PFSK-1 (cell line): Measurements from ENCODE around the gene SLC35E3.

Experiments used
- SIN3A ChIP-seq: IDR thresholded peaks from 2 replicates; pipeline ENCODE4 v1.6.1; 2012; ENCODE audit warnings: mild to moderate bottlenecking, low read length, moderate library complexity, borderline replicate concordance; ENCODE audit not compliant: insufficient read depth
- TF ChIP-seq, protein P1 (sequence below), 2 experiments: IDR thresholded peaks; 2 replicates each; pipeline versions ENCODE4 v1.6.1 to v1.8.0; 2011 to 2012; ENCODE audit warnings: low read depth in 2 of 2, low read length in 2 of 2, control low read depth in 1 of 2, inconsistent platforms in 1 of 2, mild to moderate bottlenecking in 1 of 2, moderate library complexity in 1 of 2; ENCODE audit not compliant: insufficient read depth in 1 of 2

DNA sequence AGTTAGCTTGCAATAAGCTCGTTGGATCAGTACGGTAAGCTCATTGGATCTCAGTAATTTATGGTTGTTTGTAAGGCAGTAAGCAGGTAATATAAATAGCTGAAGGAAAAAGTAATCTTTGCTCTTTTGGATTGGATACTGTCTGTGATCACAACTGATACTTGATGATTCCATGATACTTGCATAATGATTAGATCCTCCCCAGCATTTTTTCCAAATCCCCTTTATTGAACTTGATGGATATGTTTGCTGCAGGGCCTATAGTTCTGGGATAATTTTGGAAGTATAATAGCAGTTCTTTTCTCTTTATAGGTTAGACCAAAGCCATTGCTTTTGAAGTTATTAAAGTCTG, 67.2 kb downstream of the SLC35E3 start:
- TF ChIP-seq SIN3A, result no peak
- TF ChIP-seq, protein P1, sequence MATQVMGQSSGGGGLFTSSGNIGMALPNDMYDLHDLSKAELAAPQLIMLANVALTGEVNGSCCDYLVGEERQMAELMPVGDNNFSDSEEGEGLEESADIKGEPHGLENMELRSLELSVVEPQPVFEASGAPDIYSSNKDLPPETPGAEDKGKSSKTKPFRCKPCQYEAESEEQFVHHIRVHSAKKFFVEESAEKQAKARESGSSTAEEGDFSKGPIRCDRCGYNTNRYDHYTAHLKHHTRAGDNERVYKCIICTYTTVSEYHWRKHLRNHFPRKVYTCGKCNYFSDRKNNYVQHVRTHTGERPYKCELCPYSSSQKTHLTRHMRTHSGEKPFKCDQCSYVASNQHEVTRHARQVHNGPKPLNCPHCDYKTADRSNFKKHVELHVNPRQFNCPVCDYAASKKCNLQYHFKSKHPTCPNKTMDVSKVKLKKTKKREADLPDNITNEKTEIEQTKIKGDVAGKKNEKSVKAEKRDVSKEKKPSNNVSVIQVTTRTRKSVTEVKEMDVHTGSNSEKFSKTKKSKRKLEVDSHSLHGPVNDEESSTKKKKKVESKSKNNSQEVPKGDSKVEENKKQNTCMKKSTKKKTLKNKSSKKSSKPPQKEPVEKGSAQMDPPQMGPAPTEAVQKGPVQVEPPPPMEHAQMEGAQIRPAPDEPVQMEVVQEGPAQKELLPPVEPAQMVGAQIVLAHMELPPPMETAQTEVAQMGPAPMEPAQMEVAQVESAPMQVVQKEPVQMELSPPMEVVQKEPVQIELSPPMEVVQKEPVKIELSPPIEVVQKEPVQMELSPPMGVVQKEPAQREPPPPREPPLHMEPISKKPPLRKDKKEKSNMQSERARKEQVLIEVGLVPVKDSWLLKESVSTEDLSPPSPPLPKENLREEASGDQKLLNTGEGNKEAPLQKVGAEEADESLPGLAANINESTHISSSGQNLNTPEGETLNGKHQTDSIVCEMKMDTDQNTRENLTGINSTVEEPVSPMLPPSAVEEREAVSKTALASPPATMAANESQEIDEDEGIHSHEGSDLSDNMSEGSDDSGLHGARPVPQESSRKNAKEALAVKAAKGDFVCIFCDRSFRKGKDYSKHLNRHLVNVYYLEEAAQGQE (IDR thresholded peaks at IDR 0.05; ENCODE audit: insufficient read depth in 1 of 2, low read depth in 2 of 2, low read length in 2 of 2), result no peak
